NCI-H146 treated with DMSO at 0.1 percent for 48 hours (cell line): ENCODE results near the gene TRAK1.
"Not testable (repeated sequence)": the region's sequence is repeated elsewhere in the genome, so short reads cannot be mapped to it uniquely, and the experiment has no call there.

Experiments used
- DNase-seq: peaks from one replicate; lab custom pipeline; 2025; ENCODE audit not compliant: unreplicated experiment; lab: John Stamatoyannopoulos, UW

TRAK1 gene

GRCh38 chr3:42097566-42097946 lies 6.4 kb downstream of the TRAK1 start:
- DNase-seq = no peak

GRCh38 chr3:42098171-42098570 lies 7.0 kb downstream of the TRAK1 start:
- DNase-seq = no peak

- no peak for DNase-seq
These were observed 8.0 kb downstream of the TRAK1 start for GRCh38 chr3:42099020-42099765.

GRCh38 chr3:42101048-42101447 lies 9.9 kb downstream of the TRAK1 start:
- DNase-seq = no peak

- no peak for DNase-seq
These were observed 10.3 kb downstream of the TRAK1 start for GRCh38 chr3:42101481-42101880.

- no peak for DNase-seq
These were observed 11.4 kb downstream of the TRAK1 start for GRCh38 chr3:42102571-42102970.

GRCh38 chr3:42103921-42104665 lies 12.9 kb downstream of the TRAK1 start:
- DNase-seq = not testable (repeated sequence)

GRCh38 chr3:42105994-42106393 lies 14.8 kb downstream of the TRAK1 start:
- not testable (repeated sequence) for DNase-seq

GRCh38 chr3:42106646-42107045 lies 15.5 kb downstream of the TRAK1 start:
- no peak for DNase-seq

- DNase-seq = no peak
These were observed 19.5 kb downstream of the TRAK1 start for GRCh38 chr3:42110631-42111030.

GRCh38 chr3:42114130-42114725 lies 23.1 kb downstream of the TRAK1 start:
- DNase-seq = no peak

GRCh38 chr3:42115215-42115614 lies 24.1 kb downstream of the TRAK1 start:
- DNase-seq = no peak

GRCh38 chr3:42115946-42116345 lies 24.8 kb downstream of the TRAK1 start:
- DNase-seq = no peak

- DNase-seq = no peak
These were observed 25.3 kb downstream of the TRAK1 start for GRCh38 chr3:42116466-42116865.

GRCh38 chr3:42117175-42118008 lies 26.2 kb downstream of the TRAK1 start:
- DNase-seq = no peak

GRCh38 chr3:42118762-42119361 lies 27.7 kb downstream of the TRAK1 start:
- DNase-seq = peak; percentile 48

- no peak for DNase-seq
These were observed 28.6 kb downstream of the TRAK1 start for GRCh38 chr3:42119561-42120355.

GRCh38 chr3:42120866-42121265 lies 29.7 kb downstream of the TRAK1 start:
- DNase-seq = no peak

GRCh38 chr3:42122261-42123011 lies 31.3 kb downstream of the TRAK1 start:
- DNase-seq = no peak
